Activated T-helper 1 cell treated with anti-CD3 and anti-CD28 coated beads, Interleukin-2, amount 50 U/mL, for 16 hours (primary cell): ENCODE measurements around the gene NEMP1.

ENCODE experiments used
- DNase-seq, 2 donors: peaks; one replicate each; pipeline ENCODE4 v3.0.0-alpha.2; 2020; ENCODE audit warnings: low read depth in 1 of 2, low spot score in 1 of 2

The NEMP1 gene

DNA sequence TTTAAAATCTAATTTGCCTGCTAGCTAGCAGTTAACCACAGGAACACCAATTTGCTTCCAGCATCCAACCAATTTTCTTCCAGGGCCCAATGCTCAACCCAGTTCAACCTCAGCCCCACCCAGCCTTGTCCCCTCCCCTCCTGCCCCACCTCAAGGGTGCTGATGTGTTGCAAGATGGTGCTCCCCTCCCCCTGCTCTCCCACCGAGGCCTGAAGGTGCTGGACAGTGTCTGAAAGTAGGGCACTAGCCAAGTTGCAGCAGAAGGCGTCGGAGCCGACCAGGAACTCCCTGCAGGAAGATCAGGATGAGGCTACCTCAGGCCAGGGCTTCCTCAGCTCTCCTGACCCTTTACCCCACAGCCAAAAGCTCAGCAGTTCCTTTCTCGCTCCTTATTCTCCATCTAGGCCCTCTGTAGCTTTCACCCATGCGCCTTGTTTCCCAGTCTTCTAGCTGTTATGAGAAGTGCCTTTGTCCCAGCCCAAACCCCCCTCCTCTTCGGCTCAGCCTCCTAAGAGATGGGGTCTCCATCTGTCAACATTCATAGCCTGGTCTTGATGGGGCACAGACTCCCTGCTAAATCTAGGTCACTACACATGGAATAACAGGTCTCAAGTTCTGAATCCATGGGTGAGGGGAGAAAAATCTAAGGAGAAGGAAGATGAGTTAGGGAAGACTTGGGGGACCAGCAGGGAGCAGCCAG is 29.0 kb upstream of the NEMP1 start:
- no peak for DNase-seq

- DNase-seq, result no peak
Measured at GRCh38 chr12:57106021-57106708, 27.6 kb upstream of the NEMP1 start.

- DNase-seq, result no peak
Measured at GRCh38 chr12:57105011-57105753, 26.6 kb upstream of the NEMP1 start.

GRCh38 chr12:57104292-57104910 is 25.8 kb upstream of the NEMP1 start:
- no peak for DNase-seq

DNA sequence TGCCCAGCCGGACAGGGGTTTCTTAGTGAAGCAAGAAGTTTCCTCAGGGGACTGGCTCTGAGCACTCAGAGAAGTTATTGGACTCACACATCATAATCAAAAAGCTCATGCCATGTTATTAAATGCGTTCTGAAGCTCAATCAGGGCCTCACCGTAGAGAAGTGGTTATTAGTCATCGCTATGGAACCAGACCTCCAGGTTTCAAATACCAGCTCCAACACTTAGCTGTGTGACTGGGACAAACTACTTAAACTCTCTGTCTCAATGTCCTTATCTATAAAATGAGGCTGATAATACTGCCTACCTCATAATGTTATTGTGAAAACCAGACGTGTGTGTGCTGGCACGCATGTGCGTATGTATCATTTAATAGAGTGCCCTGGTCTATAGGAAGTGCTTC is 25.3 kb upstream of the NEMP1 start:
- DNase-seq, result no peak

DNA sequence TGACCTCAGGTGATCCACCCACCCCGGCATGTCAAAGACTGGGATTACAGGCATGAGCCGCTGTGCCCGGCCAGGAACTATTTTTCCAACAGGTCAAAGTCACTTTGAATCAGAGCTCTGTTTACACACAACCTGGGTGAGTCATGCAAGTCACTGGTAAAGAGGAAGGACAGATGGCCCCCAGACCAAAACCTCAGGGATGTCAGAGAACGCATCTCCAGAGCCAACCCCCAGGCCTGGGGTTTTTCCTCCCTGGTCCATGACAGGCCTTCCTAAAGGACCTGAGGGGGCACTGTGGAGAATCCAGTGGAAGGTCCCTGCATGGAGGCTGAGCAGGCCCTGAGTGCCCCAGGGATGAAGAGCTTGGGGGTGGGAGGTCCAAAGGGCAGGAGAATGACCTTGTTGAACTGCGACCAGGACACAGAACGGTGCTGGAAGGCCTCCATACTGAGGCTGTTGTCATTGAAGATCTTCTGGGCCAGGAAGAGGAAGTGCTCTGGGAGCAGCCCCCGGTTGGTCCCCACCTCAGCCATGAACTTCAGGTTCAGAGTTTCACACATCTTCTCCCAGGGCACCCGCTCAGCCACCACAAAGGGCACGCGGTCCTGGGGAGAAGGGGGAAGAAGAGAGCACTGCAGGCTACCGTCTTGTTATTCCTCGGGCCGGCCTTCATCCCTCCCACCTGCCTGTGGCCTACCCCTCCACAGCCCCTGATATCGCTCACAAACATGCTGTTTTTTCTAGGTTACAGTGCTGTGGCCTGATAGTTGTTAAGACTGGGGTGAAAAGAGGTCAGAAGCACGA is 23.5 kb upstream of the NEMP1 start:
- no peak for DNase-seq

DNA sequence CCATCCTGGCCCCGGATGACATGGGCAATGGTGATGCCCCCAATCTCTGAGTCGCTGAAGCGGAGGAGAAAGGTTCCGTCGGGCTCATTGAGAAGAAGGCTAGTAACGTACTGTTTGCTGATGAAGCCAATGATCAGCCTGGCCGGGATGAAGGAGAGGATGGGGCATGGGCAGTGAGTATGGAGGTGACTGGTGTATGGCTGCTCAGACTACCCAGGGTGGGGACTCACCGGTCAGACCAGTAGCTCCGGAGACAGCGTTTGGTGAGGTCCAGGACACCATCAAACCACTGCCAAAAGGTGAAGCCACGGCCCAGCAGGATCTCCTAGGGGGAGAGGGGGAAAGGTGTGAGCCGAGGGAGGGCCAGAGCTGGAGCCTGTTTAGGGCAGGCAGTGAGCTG is 21.2 kb upstream of the NEMP1 start:
- DNase-seq, result no peak

GRCh38 chr12:57099047-57099714 is 20.6 kb upstream of the NEMP1 start:
- no peak for DNase-seq

DNA sequence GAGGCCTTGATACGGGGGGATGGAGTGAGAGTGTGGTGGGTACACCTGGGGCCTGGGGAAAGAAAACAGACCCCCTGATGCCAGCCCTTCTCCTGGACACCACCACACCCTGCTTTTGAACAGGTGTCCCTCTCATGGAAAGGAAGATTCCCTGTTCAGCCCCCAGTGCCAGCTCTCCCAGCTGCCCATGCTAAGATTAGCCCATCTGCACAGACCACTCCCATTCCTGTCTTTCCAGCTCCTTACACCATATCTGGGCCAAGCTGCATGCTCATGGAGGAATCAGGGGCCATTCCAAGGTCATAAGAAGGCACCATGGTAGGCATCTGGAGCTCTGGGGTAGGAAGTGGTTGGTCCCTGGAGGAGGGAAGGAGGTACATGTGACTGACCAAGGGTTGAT is 20.0 kb upstream of the NEMP1 start:
- no peak for DNase-seq

DNA sequence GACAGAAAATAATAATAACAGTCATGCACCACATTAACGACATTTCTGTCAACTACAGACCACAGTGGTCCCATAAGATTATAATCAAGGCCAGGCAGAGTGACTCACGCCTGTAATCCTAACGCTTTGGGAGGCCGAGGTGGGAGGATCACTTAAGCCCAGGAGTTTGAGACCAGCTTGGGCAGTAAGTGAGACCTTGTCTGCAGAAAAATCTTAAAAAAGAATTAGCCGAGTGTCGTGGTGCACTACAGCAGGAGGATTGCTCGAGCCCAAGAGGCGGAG is 18.9 kb upstream of the NEMP1 start:
- no peak for DNase-seq

DNA sequence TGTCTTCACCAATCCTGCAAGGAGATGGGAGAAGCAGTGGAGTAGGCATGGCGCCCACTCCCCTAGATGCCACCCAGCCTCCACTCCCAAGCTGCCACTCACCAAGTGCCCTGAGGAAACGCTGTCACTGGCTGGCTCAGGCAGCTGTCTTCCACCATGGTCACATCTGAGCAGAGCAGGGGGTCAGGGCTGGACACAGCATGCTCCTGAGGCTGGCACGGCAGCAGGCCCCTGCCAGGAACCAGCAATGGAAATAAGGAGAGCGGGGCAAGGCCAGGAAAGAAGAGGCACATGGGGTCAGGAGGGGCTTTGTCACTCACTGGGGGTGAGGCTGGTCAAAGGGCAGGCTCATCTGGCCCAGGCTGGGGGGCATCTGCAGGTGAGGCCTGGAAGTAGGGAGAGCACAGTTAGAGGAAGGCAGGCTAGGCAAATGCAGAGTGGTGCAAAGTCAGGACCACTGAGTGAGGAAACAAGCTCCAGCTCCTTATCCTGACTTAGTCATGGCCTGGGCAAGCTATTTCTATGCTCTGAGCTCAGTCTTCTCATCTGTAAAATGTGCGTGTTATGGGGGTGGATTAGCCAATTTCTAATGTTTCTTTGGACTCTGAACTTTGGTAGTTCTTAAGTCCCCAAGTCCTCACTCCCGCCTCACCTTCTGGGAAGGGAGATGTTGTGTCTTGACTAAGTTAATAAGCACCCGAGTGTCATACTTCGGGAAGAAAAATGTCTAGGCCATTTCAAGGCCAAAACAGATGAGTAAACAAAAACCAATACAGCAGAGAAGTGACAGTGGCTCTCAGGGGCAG is 18.4 kb upstream of the NEMP1 start:
- DNase-seq, result no peak

DNA sequence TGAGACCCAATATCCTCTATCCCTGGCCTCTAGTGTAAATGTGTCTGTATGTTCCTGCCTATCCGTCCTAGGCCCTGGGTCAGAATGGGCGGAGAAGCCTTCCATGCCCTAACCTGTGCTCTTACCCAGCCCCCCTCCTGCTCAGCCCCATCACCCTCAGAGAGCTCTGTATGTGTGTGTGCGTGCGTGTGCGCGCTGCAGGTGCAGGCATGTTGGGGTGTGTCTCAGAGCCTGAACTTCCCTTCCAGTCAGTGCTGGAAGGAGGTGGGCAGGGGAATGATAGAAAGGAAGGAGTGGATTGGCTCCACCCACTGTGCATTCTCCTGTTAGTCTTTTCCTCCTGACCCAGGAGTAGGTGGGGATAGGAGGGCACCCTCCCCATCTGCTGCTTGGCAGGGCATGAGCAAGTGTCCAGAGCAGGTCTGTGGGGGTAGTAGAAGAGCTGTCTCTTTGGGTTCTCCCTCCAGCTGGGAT is 17.5 kb upstream of the NEMP1 start:
- no peak for DNase-seq

- DNase-seq, result no peak
Measured at GRCh38 chr12:57095440-57095839, 16.8 kb upstream of the NEMP1 start.

- DNase-seq, result no peak
Measured at GRCh38 chr12:57094208-57095160, 15.9 kb upstream of the NEMP1 start.

DNA sequence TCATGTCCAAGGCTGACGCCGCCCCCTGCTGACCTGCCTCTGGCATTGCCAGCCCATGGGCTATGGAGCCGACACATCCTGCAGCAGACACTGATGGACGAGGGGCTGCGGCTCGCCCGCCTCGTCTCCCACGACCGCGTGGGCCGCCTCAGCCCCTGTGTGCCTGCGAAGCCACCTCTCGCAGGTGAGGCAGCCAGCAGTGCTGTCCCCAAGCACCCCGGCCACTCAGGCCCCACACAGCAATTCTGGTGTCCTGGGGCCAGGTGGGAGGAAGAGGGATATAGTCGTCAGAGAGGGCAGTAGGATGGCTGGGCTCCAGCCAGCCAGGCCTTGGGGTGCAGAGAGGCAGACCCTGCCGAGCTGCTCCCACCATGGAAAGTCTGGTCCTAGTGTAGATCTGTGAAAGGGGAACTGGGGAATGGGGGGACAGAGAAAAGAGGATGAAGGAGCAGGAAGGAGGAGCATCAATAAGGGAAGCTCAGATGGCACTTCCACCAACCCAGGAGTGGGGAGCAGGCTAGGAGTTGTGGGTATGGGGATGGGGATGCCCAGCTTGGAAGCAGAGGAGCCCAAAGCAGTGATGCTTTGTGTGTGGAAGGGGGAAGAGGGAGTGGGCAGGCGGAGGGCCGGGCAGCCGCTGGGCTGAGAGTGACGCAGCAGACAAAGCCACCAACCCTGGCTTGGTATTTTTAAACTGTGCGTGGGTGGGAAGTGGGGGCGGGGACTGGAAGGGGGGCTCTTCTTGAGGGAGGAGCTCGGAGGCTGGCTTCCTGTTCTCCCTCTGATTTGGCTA is 15.0 kb upstream of the NEMP1 start:
- DNase-seq, result peak in 1 of 2 donors; percentile 33

DNA sequence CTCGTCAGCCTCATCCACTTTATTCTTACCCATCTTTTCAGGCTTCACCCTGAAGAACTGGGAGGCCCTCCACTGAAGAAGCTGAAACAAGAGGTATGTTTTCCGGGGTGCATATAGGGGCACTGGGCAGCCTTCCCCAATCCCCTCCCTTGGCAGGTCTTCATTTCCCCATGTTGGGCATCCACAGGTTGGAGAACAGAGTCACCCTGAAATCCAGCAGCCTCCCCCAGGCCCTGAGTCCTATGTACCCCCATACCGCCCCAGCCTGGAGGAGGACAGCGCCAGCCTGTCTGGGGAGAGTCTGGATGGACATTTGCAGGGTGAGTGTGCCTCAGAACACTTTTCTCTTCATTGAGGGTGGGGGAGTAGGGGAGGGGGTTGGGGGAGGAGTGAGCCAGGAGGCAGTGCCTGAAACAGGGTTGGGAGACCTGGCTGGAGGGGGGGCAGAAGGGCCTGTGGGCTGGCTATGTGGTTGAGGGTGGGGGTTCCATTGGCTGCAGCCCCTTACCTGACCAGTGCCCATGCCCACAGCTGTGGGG is 14.4 kb upstream of the NEMP1 start:
- no peak for DNase-seq

DNA sequence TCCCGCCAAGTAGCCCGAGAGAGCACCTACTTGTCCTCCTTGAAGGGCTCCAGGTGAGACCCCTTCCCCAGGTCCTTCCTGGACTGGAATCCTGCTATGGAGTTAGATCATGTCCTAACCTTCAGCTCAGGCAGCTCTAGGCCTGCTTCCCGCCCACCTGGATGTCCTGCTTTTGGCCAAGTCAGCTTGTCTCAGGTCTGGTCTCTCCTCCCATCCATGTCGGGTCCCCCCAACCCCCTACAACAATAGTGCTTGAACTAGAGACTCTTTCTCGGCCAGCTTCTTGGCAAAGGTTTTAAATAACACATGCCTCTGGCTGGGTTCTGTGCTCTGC is 13.9 kb upstream of the NEMP1 start:
- DNase-seq, result no peak
